Caco-2 (cell line): ENCODE measurements around the gene ERC1. TPM values are rescaled to one million over a fixed set of nuclear protein-coding genes. Genes with fewer than 3 reads are reported as not detected.

Source experiments
- BruUV-seq: library from RNA; stranded (reverse); fragments of 400-500 nt; replicated peaks from 2 replicates; lab custom pipeline; 2021; lab: Mats Ljungman, UMichigan
- CTCF ChIA-PET: fragments of 300-600 bp; sonication (Branson Sonifier 250); formaldehyde crosslinking; loops from one replicate; lab custom pipeline; 2022; ENCODE audit warnings: antibody characterized with exemption; lab: Charles Lee
- POLR2A ChIA-PET: fragments of 300-600 bp; sonication (Branson Sonifier 250); formaldehyde crosslinking; loops from one replicate; lab custom pipeline; 2022; ENCODE audit warnings: antibody characterized with exemption; lab: Charles Lee
- DNase-seq, 2 experiments: peaks; one replicate each; pipeline versions ENCODE4 v3.0.0 to v3.0.0-alpha.2; 2020 to 2022
- H3K27me3 ChIP-seq: replicated peaks from 2 replicates; pipeline ENCODE4 v1.6.0; 2011; ENCODE audit warnings: low read length; ENCODE audit not compliant: control insufficient read depth, insufficient read depth
- H3K36me3 ChIP-seq: 2 replicates; pipeline ENCODE4 v1.5.1; 2011; ENCODE audit warnings: low read length; ENCODE audit not compliant: control insufficient read depth, insufficient read depth
- H3K4me1 ChIP-seq: fragments of 250-450 bp; sonication (Bioruptor Pico); 2 replicates; pipeline ENCODE4 v1.5.1; 2020; ENCODE audit warnings: mild to moderate bottlenecking
- H3K4me3 ChIP-seq: 2 replicates; pipeline ENCODE4 v1.5.1; 2011; ENCODE audit warnings: low read depth, mild to moderate bottlenecking, control low read depth, low read length
- H3K9me3 ChIP-seq: fragments of 250-450 bp; sonication (Bioruptor Pico); 2 replicates; pipeline ENCODE4 v1.5.1; 2020; ENCODE audit warnings: mild to moderate bottlenecking, moderate library complexity
- H3K27ac Mint-ChIP-seq: one replicate; pipeline ENCODE4 v1.8.0; 2022; ENCODE audit warnings: mixed read lengths; ENCODE audit not compliant: unreplicated experiment
- H3K27me3 Mint-ChIP-seq: one replicate; pipeline ENCODE4 v1.8.0; 2022; ENCODE audit warnings: mixed read lengths; ENCODE audit not compliant: insufficient read depth, unreplicated experiment
- H3K36me3 Mint-ChIP-seq: one replicate; pipeline ENCODE4 v1.8.0; 2022; ENCODE audit warnings: mild to moderate bottlenecking, mixed read lengths; ENCODE audit not compliant: insufficient read depth, unreplicated experiment
- H3K4me1 Mint-ChIP-seq: one replicate; pipeline ENCODE4 v1.8.0; 2022; ENCODE audit warnings: low read depth, mixed read lengths; ENCODE audit not compliant: unreplicated experiment
- H3K4me3 Mint-ChIP-seq: one replicate; pipeline ENCODE4 v1.8.0; 2022; ENCODE audit warnings: mild to moderate bottlenecking, moderate library complexity, mixed read lengths; ENCODE audit not compliant: unreplicated experiment
- H3K9me3 Mint-ChIP-seq: one replicate; pipeline ENCODE4 v1.8.0; 2022; ENCODE audit warnings: mixed read lengths; ENCODE audit not compliant: unreplicated experiment
- CTCF ChIP-seq, 2 experiments: fragments of 200-600 bp in 1 of 2; IDR thresholded peaks; 1 replicate in 1 of 2; 2 replicates in 1 of 2; pipeline versions ENCODE4 v1.5.1 to v1.8.0; 2011 to 2022; ENCODE audit warnings: antibody characterized with exemption in 1 of 2, control low read depth in 1 of 2, inconsistent platforms in 1 of 2, low read depth in 1 of 2, low read length in 1 of 2, mild to moderate bottlenecking in 1 of 2, moderate library complexity in 1 of 2; ENCODE audit not compliant: insufficient read depth in 1 of 2, severe bottlenecking in 1 of 2, unreplicated experiment in 1 of 2
- intact Hi-C: fragments of 100-400 bp; cut with micrococcal nuclease; formaldehyde crosslinking; loops from one replicate; pipeline ENCODE4 v1.10.0; 2022; ENCODE audit not compliant: unreplicated experiment
- total RNA-seq: library from RNA; stranded (reverse); gene quantifications from 2 replicates; pipeline ENCODE4 v1.2.3, GENCODE V29; 2022

The ERC1 gene
- total RNA-seq, 1 experiment from 2014 or later = 88.4 TPM

GRCh38 chr12:1173781-1174617 is 183.0 kb downstream of the ERC1 start:
- Histone ChIP-seq H3K27me3 (no peaks in the 10 kb centered on the region), H3K9me3 (no peaks in the 10 kb centered on the region), H3K4me1 (no peaks in the 10 kb centered on the region), H3K36me3 (no peaks in the 10 kb centered on the region), H3K4me3 (no peak overlapping the region)
- no peak for TF ChIP-seq CTCF (IDR thresholded peaks at IDR 0.05; ENCODE audit: insufficient read depth in 1 of 2, low read depth in 1 of 2, low read length in 1 of 2, severe bottlenecking in 1 of 2, unreplicated experiment in 1 of 2)
- intact Hi-C loops = no loop called here
- no peak for DNase-seq
- no peaks in the 10 kb centered on the region for H3K4me1 Mint-ChIP-seq
- peaks cover 8% of the 10 kb centered on the region for H3K36me3 Mint-ChIP-seq
- no peaks in the 10 kb centered on the region for H3K9me3 Mint-ChIP-seq
- POLR2A ChIA-PET = interaction anchor here (0.6 kb wide), 2 partner anchors 23 to 37 kb away, joined by 4 to 6 read pairs; no protein-coding TSS in a partner anchor
- H3K27ac Mint-ChIP-seq = no peak overlapping the region
- H3K4me3 Mint-ChIP-seq = no peak overlapping the region
- no peaks in the 10 kb centered on the region for H3K27me3 Mint-ChIP-seq
- no TSS peak for BruUV-seq
- CTCF ChIA-PET = no interaction called here

- no TSS peak for BruUV-seq
- no peaks in the 10 kb centered on the region for H3K4me1 ChIP-seq
- no peak for DNase-seq
- H3K27me3 ChIP-seq = no peaks in the 10 kb centered on the region
- no peak overlapping the region for H3K27ac Mint-ChIP-seq
- H3K9me3 Mint-ChIP-seq = no peaks in the 10 kb centered on the region
- POLR2A ChIA-PET = interaction anchor here (0.6 kb wide), 2 partner anchors 24 to 38 kb away, joined by 4 to 6 read pairs; no protein-coding TSS in a partner anchor
- no peaks in the 10 kb centered on the region for H3K27me3 Mint-ChIP-seq
- H3K4me1 Mint-ChIP-seq = no peaks in the 10 kb centered on the region
- no peak for TF ChIP-seq CTCF (IDR thresholded peaks at IDR 0.05; ENCODE audit: insufficient read depth in 1 of 2, low read depth in 1 of 2, low read length in 1 of 2, severe bottlenecking in 1 of 2, unreplicated experiment in 1 of 2)
- CTCF ChIA-PET = no interaction called here
- H3K36me3 ChIP-seq = no peaks in the 10 kb centered on the region
- no peak overlapping the region for H3K4me3 Mint-ChIP-seq
- intact Hi-C loops = no loop called here
- H3K36me3 Mint-ChIP-seq = peaks cover 7% of the 10 kb centered on the region
- no peak overlapping the region for H3K4me3 ChIP-seq
- no peaks in the 10 kb centered on the region for H3K9me3 ChIP-seq
Measured at GRCh38 chr12:1174659-1175058, 183.6 kb downstream of the ERC1 start.

GRCh38 chr12:1176191-1176590 is 185.2 kb downstream of the ERC1 start:
- H3K36me3 Mint-ChIP-seq = peaks cover 18% of the 10 kb centered on the region
- ChIA-PET CTCF (no interaction called here), POLR2A (no interaction called here)
- H3K27me3 Mint-ChIP-seq = no peaks in the 10 kb centered on the region
- no peaks in the 10 kb centered on the region for H3K4me1 ChIP-seq
- no peaks in the 10 kb centered on the region for H3K27me3 ChIP-seq
- no TSS peak for BruUV-seq
- H3K9me3 Mint-ChIP-seq = no peaks in the 10 kb centered on the region
- no peak overlapping the region for H3K4me3 Mint-ChIP-seq
- no peak overlapping the region for H3K27ac Mint-ChIP-seq
- no peak for TF ChIP-seq CTCF (IDR thresholded peaks at IDR 0.05; ENCODE audit: insufficient read depth in 1 of 2, low read depth in 1 of 2, low read length in 1 of 2, severe bottlenecking in 1 of 2, unreplicated experiment in 1 of 2)
- intact Hi-C loops = no loop called here
- H3K4me3 ChIP-seq = no peak overlapping the region
- no peaks in the 10 kb centered on the region for H3K9me3 ChIP-seq
- no peaks in the 10 kb centered on the region for H3K36me3 ChIP-seq
- no peaks in the 10 kb centered on the region for H3K4me1 Mint-ChIP-seq
- no peak for DNase-seq
